K562 (cell line): Measurements from ENCODE around the gene SLC12A6. TPM values are rescaled to one million over a fixed set of nuclear protein-coding genes. Genes with fewer than 3 reads are reported as not detected.

ENCODE experiments used
- BCL6 ChIP-seq: fragments of 250-450 bp; sonication (Bioruptor Pico); IDR thresholded peaks from 2 replicates; pipeline ENCODE4 v1.4.0; 2020
- C11orf30 ChIP-seq: fragments of 450-650 bp; IDR thresholded peaks from 2 replicates; pipeline ENCODE4 v1.6.1; 2016; ENCODE audit warnings: low read depth, mild to moderate bottlenecking
- CCNT2 ChIP-seq: IDR thresholded peaks from 2 replicates; pipeline ENCODE4 v1.6.1; 2011; ENCODE audit warnings: borderline replicate concordance, low read depth, mild to moderate bottlenecking, moderate library complexity, mixed read lengths, low read length; ENCODE audit not compliant: insufficient read length; ENCODE audit errors: extremely low read depth
- ESRRA ChIP-seq: fragments of 450-650 bp; IDR thresholded peaks from 2 replicates; pipeline ENCODE4 v1.6.1; 2014; ENCODE audit warnings: low read depth, mild to moderate bottlenecking, moderate library complexity, borderline replicate concordance
- FUS ChIP-seq: fragments of 200-400 bp; formaldehyde crosslinking; optimal IDR thresholded peaks from 2 replicates; pipeline ENCODE3; 2017; ENCODE audit warnings: low read depth, low read length
- GATAD2A ChIP-seq: fragments of 450-650 bp; IDR thresholded peaks from 2 replicates; pipeline ENCODE4 v1.6.1; 2017
- HMGN3 ChIP-seq: IDR thresholded peaks from 2 replicates; pipeline ENCODE4 v1.6.1; 2011; ENCODE audit warnings: borderline replicate concordance, low read depth, mild to moderate bottlenecking, mixed read lengths, low read length; ENCODE audit not compliant: insufficient read length; ENCODE audit errors: extremely low read depth
- KDM5B ChIP-seq: fragments of 200-600 bp; sonication (generic); IDR thresholded peaks from 2 replicates; pipeline ENCODE4 v1.6.1; 2012; ENCODE audit warnings: low read depth, mild to moderate bottlenecking, moderate library complexity, low read length, control low read depth, inconsistent platforms; ENCODE audit not compliant: insufficient replicate concordance
- MCM2 ChIP-seq: fragments of 450-650 bp; IDR thresholded peaks from 2 replicates; pipeline ENCODE4 v1.6.1; 2017; ENCODE audit warnings: low read depth, mild to moderate bottlenecking
- NFIC ChIP-seq: fragments of 450-650 bp; IDR thresholded peaks from 2 replicates; pipeline ENCODE4 v1.6.1; 2017; ENCODE audit warnings: mild to moderate bottlenecking, inconsistent platforms
- PHF20 ChIP-seq: fragments of 450-650 bp; IDR thresholded peaks from 2 replicates; pipeline ENCODE4 v1.6.1; 2018; ENCODE audit not compliant: partially characterized antibody
- PHTF2 ChIP-seq: fragments of 250-450 bp; sonication (Bioruptor Pico); IDR thresholded peaks from 2 replicates; pipeline ENCODE4 v1.5.0; 2021; ENCODE audit warnings: mild to moderate bottlenecking
- POU5F1 ChIP-seq: fragments of 150-350 bp; IDR thresholded peaks from 2 replicates; pipeline ENCODE4 v1.6.1; 2014; ENCODE audit warnings: borderline replicate concordance, low read length, low read depth, mild to moderate bottlenecking; ENCODE audit not compliant: partially characterized antibody
- PRMT5 ChIP-seq: sonication (generic); formaldehyde crosslinking; IDR thresholded peaks from 2 replicates; pipeline ENCODE4 v1.5.0; 2020; ENCODE audit warnings: missing genetic modification reagents
- RAD51 ChIP-seq: fragments of 450-650 bp; IDR thresholded peaks from 2 replicates; pipeline ENCODE4 v1.7.1; 2016; ENCODE audit warnings: low read depth, mild to moderate bottlenecking, borderline replicate concordance
- SP2 ChIP-seq: IDR thresholded peaks from 2 replicates; pipeline ENCODE4 v1.6.1; 2011; ENCODE audit warnings: mild to moderate bottlenecking, low read depth, low read length, moderate library complexity; ENCODE audit not compliant: poor library complexity, severe bottlenecking; ENCODE audit errors: extremely low read depth
- THRAP3 ChIP-seq: fragments of 450-650 bp; IDR thresholded peaks from 2 replicates; pipeline ENCODE4 v1.6.1; 2016; ENCODE audit warnings: mild to moderate bottlenecking, inconsistent platforms, borderline replicate concordance
- ZNF583 ChIP-seq: fragments of 250-450 bp; sonication (Bioruptor Pico); IDR thresholded peaks from 2 replicates; pipeline ENCODE4 v1.4.0; 2020
- polyA plus RNA-seq, 8 experiments: library from polyadenylated mRNA; depleted of rRNA in 4 of 8; stranded (reverse) in 5 of 8; unstranded in 3 of 8; fragments of >200 nt; fragmentation: Nextera tagmentation in 2 of 8; fragmentation: Illumina TruSeq in 1 of 8; extraction: Ambion mirVana in 2 of 8; extraction: Trizol in 1 of 8; gene quantifications; 2 replicates each; pipeline versions ENCODE4 v1.2.1 to v1.2.3, GENCODE V29; 2011 to 2014; ENCODE audit warnings: inconsistent platforms in 1 of 8, missing spikeins in 1 of 8
- total RNA-seq, 7 experiments: library from RNA; depleted of rRNA in 6 of 7; stranded (reverse); fragments of >200 nt in 6 of 7; fragmentation: Illumina TruSeq in 2 of 7; extraction: Trizol in 2 of 7; gene quantifications; 2 replicates each; pipeline versions ENCODE4 v1.2.1 to v1.2.3, GENCODE V29; 2011 to 2021; ENCODE audit warnings: low replicate concordance in 1 of 7
- TF ChIP-seq, protein P1 (sequence below): fragments of 450-650 bp; IDR thresholded peaks from 2 replicates; pipeline ENCODE4 v1.6.1; 2017; ENCODE audit warnings: antibody characterized with exemption, mild to moderate bottlenecking
- TF ChIP-seq, protein P2 (sequence below): fragments of 450-650 bp; IDR thresholded peaks from 2 replicates; pipeline ENCODE4 v1.7.0; 2016; ENCODE audit warnings: borderline replicate concordance
- TF ChIP-seq, protein P3 (sequence below), 2 experiments: IDR thresholded peaks; 2 replicates each; pipeline ENCODE4 v1.6.1; 2011; ENCODE audit warnings: borderline replicate concordance in 1 of 2, control low read depth in 1 of 2, low read depth in 1 of 2, low read length in 1 of 2, mild to moderate bottlenecking in 1 of 2, mixed read lengths in 1 of 2, moderate library complexity in 1 of 2; ENCODE audit not compliant: insufficient read depth in 1 of 2, insufficient read length in 1 of 2, poor library complexity in 1 of 2, severe bottlenecking in 1 of 2; ENCODE audit errors: extremely low read depth in 1 of 2

The SLC12A6 gene
- total and polyA plus RNA-seq, 9 of the 15 experiments (the other 6 are each of a cell fraction or from before 2014, with no cell fraction given) = 1.4 to 16.4 (median 6.7) TPM

DNA sequence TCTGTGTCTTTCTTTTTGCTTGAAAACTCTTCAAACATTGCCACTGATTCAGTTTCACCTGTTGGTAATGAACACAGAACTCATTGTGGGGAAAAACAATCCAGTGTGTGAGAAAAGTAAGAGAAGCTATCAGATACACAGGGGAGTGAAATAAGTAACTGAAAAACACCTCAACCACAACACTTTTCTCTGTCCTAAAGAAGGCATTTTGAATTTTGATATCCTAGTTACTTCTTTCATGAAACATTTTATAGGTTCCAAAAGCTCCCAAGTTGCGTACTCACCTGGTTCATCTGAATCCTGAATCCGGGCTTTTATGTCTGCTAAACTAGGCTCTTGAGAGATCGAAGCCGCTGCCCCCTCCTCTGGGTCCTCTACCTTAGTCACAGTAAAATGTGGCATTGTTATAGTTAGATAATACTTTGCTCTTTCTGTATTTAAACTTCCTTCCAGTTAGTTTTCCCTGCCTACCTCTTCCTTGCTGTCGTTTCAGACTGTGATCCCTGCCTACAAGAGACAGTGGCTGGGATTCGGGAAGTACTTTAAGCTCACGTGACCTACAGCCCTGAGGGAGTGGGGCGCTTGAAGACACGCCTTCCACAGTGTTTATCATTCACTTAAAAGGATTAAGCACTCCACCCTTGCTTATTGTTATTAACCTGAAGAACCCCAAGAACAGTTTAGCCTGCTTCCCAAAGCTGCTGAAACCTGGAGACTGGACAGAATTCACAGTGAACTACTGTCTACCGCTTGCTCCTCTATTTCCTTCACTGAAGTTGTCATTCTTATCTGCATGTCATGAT lies 19.1 kb downstream of the SLC12A6 start (continued):
- TF ChIP-seq THRAP3 (no peak), MCM2 (no peak), ESRRA (no peak), PHTF2 (CRISPR knock-in tag) (no peak), HMGN3 (no peak), PRMT5 (no peak), POU5F1 (no peak), RAD51 (peak; percentile 96), BCL6 (no peak), GATAD2A (no peak), SP2 (no peak), FUS (no peak), PHF20 (peak; percentile 40), CCNT2 (no peak), KDM5B (peak; percentile 42), ZNF583 (no peak), NFIC (no peak), C11orf30 (no peak)
- TF ChIP-seq, protein P1, sequence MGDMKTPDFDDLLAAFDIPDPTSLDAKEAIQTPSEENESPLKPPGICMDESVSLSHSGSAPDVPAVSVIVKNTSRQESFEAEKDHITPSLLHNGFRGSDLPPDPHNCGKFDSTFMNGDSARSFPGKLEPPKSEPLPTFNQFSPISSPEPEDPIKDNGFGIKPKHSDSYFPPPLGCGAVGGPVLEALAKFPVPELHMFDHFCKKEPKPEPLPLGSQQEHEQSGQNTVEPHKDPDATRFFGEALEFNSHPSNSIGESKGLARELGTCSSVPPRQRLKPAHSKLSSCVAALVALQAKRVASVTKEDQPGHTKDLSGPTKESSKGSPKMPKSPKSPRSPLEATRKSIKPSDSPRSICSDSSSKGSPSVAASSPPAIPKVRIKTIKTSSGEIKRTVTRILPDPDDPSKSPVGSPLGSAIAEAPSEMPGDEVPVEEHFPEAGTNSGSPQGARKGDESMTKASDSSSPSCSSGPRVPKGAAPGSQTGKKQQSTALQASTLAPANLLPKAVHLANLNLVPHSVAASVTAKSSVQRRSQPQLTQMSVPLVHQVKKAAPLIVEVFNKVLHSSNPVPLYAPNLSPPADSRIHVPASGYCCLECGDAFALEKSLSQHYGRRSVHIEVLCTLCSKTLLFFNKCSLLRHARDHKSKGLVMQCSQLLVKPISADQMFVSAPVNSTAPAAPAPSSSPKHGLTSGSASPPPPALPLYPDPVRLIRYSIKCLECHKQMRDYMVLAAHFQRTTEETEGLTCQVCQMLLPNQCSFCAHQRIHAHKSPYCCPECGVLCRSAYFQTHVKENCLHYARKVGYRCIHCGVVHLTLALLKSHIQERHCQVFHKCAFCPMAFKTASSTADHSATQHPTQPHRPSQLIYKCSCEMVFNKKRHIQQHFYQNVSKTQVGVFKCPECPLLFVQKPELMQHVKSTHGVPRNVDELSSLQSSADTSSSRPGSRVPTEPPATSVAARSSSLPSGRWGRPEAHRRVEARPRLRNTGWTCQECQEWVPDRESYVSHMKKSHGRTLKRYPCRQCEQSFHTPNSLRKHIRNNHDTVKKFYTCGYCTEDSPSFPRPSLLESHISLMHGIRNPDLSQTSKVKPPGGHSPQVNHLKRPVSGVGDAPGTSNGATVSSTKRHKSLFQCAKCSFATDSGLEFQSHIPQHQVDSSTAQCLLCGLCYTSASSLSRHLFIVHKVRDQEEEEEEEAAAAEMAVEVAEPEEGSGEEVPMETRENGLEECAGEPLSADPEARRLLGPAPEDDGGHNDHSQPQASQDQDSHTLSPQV = peak; percentile 38; the same call in 1 of the 2 replicates
- TF ChIP-seq, protein P2, sequence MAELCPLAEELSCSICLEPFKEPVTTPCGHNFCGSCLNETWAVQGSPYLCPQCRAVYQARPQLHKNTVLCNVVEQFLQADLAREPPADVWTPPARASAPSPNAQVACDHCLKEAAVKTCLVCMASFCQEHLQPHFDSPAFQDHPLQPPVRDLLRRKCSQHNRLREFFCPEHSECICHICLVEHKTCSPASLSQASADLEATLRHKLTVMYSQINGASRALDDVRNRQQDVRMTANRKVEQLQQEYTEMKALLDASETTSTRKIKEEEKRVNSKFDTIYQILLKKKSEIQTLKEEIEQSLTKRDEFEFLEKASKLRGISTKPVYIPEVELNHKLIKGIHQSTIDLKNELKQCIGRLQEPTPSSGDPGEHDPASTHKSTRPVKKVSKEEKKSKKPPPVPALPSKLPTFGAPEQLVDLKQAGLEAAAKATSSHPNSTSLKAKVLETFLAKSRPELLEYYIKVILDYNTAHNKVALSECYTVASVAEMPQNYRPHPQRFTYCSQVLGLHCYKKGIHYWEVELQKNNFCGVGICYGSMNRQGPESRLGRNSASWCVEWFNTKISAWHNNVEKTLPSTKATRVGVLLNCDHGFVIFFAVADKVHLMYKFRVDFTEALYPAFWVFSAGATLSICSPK = no peak
- TF ChIP-seq, protein P3, sequence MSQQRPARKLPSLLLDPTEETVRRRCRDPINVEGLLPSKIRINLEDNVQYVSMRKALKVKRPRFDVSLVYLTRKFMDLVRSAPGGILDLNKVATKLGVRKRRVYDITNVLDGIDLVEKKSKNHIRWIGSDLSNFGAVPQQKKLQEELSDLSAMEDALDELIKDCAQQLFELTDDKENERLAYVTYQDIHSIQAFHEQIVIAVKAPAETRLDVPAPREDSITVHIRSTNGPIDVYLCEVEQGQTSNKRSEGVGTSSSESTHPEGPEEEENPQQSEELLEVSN (IDR thresholded peaks at IDR 0.05; ENCODE audit: borderline replicate concordance in 1 of 2, extremely low read depth in 1 of 2, insufficient read depth in 1 of 2, insufficient read length in 1 of 2, low read depth in 1 of 2, low read length in 1 of 2, poor library complexity in 1 of 2, severe bottlenecking in 1 of 2) = no peak
